Prostate gland (tissue), 2 donors: ENCODE results near the gene PRKCG. TPM values are rescaled to one million over a fixed set of nuclear protein-coding genes. Genes with fewer than 3 reads are reported as not detected.

ENCODE experiments used
- DNase-seq: peaks from one replicate; pipeline ENCODE4 v3.0.0-alpha.2; 2019; ENCODE audit warnings: low spot score
- H3K27ac ChIP-seq, 2 donors: fragments of 200-600 bp; sonication (generic); 2 replicates each; pipeline ENCODE4 v1.5.1; 2017 to 2019
- H3K27me3 ChIP-seq: fragments of 200-600 bp; sonication (generic); replicated peaks from 2 replicates; pipeline ENCODE4 v1.5.1; 2019; ENCODE audit not compliant: insufficient read depth
- H3K36me3 ChIP-seq, 2 donors: fragments of 200-600 bp; sonication (generic); 1 replicate in 1 of 2; 2 replicates in 1 of 2; pipeline versions ENCODE4 v1.5.1 to v1.8.1; 2017 to 2019
- H3K4me1 ChIP-seq: fragments of 200-600 bp; sonication (generic); replicated peaks from 2 replicates; pipeline ENCODE4 v1.5.1; 2019
- H3K4me3 ChIP-seq, 2 donors: fragments of 200-600 bp; sonication (generic); 2 replicates each; pipeline ENCODE4 v1.5.1; 2017 to 2019
- H3K9me3 ChIP-seq: fragments of 200-600 bp; sonication (generic); 2 replicates; pipeline ENCODE4 v1.5.1; 2017
- CTCF ChIP-seq, 4 experiments: fragments of 200-600 bp in 2 of 4; fragments of 450-650 bp in 2 of 4; sonication (generic) in 2 of 4; IDR thresholded peaks; 1 replicate in 3 of 4; 2 replicates in 1 of 4; pipeline ENCODE4 v1.5.1; 2016 to 2019; ENCODE audit warnings: antibody characterized with exemption in 4 of 4, mild to moderate bottlenecking in 2 of 4, moderate library complexity in 2 of 4
- POLR2A ChIP-seq: fragments of 450-650 bp; IDR thresholded peaks from one replicate; pipeline ENCODE4 v1.6.1; 2016; ENCODE audit warnings: antibody characterized with exemption, mild to moderate bottlenecking
- POLR2AphosphoS5 ChIP-seq: sonication (generic); formaldehyde crosslinking; IDR thresholded peaks from one replicate; pipeline ENCODE4 v1.6.1; 2017; ENCODE audit warnings: antibody characterized with exemption
- whole genome bisulfite sequencing: methylation state at CpG from one replicate; pipeline ENCODE4 v1.1.5; 2018; 5-methylcytosine and 5-hydroxymethylcytosine counted together
- intact Hi-C: fragments of 100-400 bp; cut with DNase I; formaldehyde crosslinking; loops from one replicate; pipeline ENCODE4 v1.14.2; 2022
- total RNA-seq, 2 donors: library from RNA; depleted of rRNA; stranded (reverse); fragments of >200 nt; gene quantifications; one replicate each; pipeline ENCODE4 v1.1.0, GENCODE V29; 2016

Gene PRKCG
- total RNA-seq, 2 donors from 2014 or later = 0.97 TPM; not detected in 1

GRCh38 chr19:53951947-53952346, 70.0 kb downstream of the PRKCG start:
- no peak for DNase-seq
- intact Hi-C loops = no loop called here
- 76% methylated on average over 9 of the region's 9 CpGs for WGBS
- H3K27ac ChIP-seq = no peak overlapping the region
- no peaks in the 10 kb centered on the region for H3K36me3 ChIP-seq
- TF ChIP-seq POLR2A (no peak), POLR2AphosphoS5 (no peak), CTCF (IDR thresholded peaks at IDR 0.05) (no peak)
- H3K4me1 ChIP-seq = no peaks in the 10 kb centered on the region
- H3K4me3 ChIP-seq = no peak overlapping the region
- no peaks in the 10 kb centered on the region for H3K9me3 ChIP-seq
- H3K27me3 ChIP-seq = peaks cover 3% of the 10 kb centered on the region

- intact Hi-C loops = no loop called here
- no peaks in the 10 kb centered on the region for H3K36me3 ChIP-seq
- TF ChIP-seq POLR2A (no peak), CTCF (IDR thresholded peaks at IDR 0.05) (no peak), POLR2AphosphoS5 (no peak)
- no peak overlapping the region for H3K4me3 ChIP-seq
- no peaks in the 10 kb centered on the region for H3K4me1 ChIP-seq
- no peak for DNase-seq
- H3K27me3 ChIP-seq = no peaks in the 10 kb centered on the region
- no peaks in the 10 kb centered on the region for H3K9me3 ChIP-seq
- H3K27ac ChIP-seq = no peak overlapping the region
- 92% methylated on average over 8 of the region's 8 CpGs for WGBS
Measured at GRCh38 chr19:53953383-53953782, 71.4 kb downstream of the PRKCG start.

Other genes with a start within 250 kb of the PRKCG start
- gene NLRP12, start 57.9 kb upstream of the PRKCG start, total RNA-seq = under 1 TPM in 1 of 2 donors, not detected in 1; 0.97 TPM
- gene MYADM, start 14.3 kb upstream of the PRKCG start, total RNA-seq = 10 to 100 TPM; 56.4 to 96.3 TPM
- not detected for gene CACNG7, start 27.1 kb downstream of the PRKCG start, total RNA-seq
- gene CACNG8, start 80.7 kb downstream of the PRKCG start, total RNA-seq = under 1 TPM in 1 of 2 donors, not detected in 1; 0.51 TPM
- gene CACNG6, start 109.4 kb downstream of the PRKCG start, total RNA-seq = 1 to 10 TPM in 1 of 2 donors, not detected in 1; 2.3 TPM
- 1 to 10 TPM in 1 of 2 donors, not detected in 1; 1.6 TPM for gene VSTM1, start 181.7 kb downstream of the PRKCG start, total RNA-seq
- 1 to 10 TPM in 1 of 2 donors, not detected in 1; 1.6 TPM for gene TARM1, start 199.2 kb downstream of the PRKCG start, total RNA-seq
- gene OSCAR, start 218.6 kb downstream of the PRKCG start, total RNA-seq = 1 to 10 TPM in 1 of 2 donors, under 1 TPM in 1; 0.23 to 1.6 TPM
- 10 to 100 TPM; 39.4 to 48.5 TPM for gene NDUFA3, start 220.7 kb downstream of the PRKCG start, total RNA-seq
- gene TFPT, start 233.5 kb downstream of the PRKCG start, total RNA-seq = 10 to 100 TPM; 30.7 to 52.0 TPM
- gene PRPF31, start 233.6 kb downstream of the PRKCG start, total RNA-seq = 10 to 100 TPM; 50.7 to 71.6 TPM